Aorta (tissue), 5 donors: ENCODE results near the gene TDRKH. TPM values are rescaled to one million over a fixed set of nuclear protein-coding genes. Genes with fewer than 3 reads are reported as not detected.

ENCODE experiments used
- ATAC-seq: fragments of 200-7000 bp; cut with Tn5 transposase; one replicate; pipeline ENCODE4 v1.9.1; 2022; ENCODE audit warnings: moderate library complexity; ENCODE audit not compliant: low FRiP score
- DNase-seq, 2 donors: peaks; one replicate each; pipeline ENCODE4 v3.0.0-alpha.2; 2020
- H3K27ac ChIP-seq, 2 donors: one replicate each; pipeline ENCODE4 v1.5.1; 2013; ENCODE audit warnings: low read length in 2 of 2, mild to moderate bottlenecking in 2 of 2, moderate library complexity in 2 of 2, control low read depth in 1 of 2, inconsistent platforms in 1 of 2, low read depth in 1 of 2
- H3K27me3 ChIP-seq, 2 donors: one replicate each; pipeline ENCODE4 v1.6.1; 2013; ENCODE audit warnings: control low read depth in 1 of 2, low read length in 1 of 2, mild to moderate bottlenecking in 1 of 2, moderate library complexity in 1 of 2; ENCODE audit not compliant: insufficient read depth in 2 of 2, control insufficient read depth in 1 of 2
- H3K36me3 ChIP-seq, 2 donors: one replicate each; pipeline ENCODE4 v1.6.1; 2013; ENCODE audit warnings: control low read depth in 1 of 2, low read length in 1 of 2, mild to moderate bottlenecking in 1 of 2; ENCODE audit not compliant: insufficient read depth in 2 of 2, control insufficient read depth in 1 of 2
- H3K4me1 ChIP-seq, 2 donors: one replicate each; pipeline ENCODE4 v1.6.1; 2013; ENCODE audit warnings: low read length in 2 of 2, control low read depth in 1 of 2, mild to moderate bottlenecking in 1 of 2, moderate library complexity in 1 of 2; ENCODE audit not compliant: insufficient read depth in 2 of 2, control insufficient read depth in 1 of 2
- H3K4me3 ChIP-seq, 2 donors: one replicate each; pipeline ENCODE4 v1.5.1; 2013; ENCODE audit warnings: low read length in 2 of 2, control low read depth in 1 of 2, mild to moderate bottlenecking in 1 of 2
- H3K9me3 ChIP-seq: one replicate; pipeline ENCODE4 v1.6.1; 2013; ENCODE audit warnings: mild to moderate bottlenecking, low read length; ENCODE audit not compliant: control insufficient read depth
- WGBS, 2 donors: extraction: QIAGEN DNeasy Blood & Tissue Kit; methylation state at CpG; one replicate each; pipeline ENCODE4 v1.1.7; 2013; 5-methylcytosine and 5-hydroxymethylcytosine counted together
- intact Hi-C, 2 donors: fragments of 100-400 bp; cut with DNase I; formaldehyde crosslinking; loops; one replicate each; pipeline versions ENCODE4 v1.14.2 to v1.15.0; 2022
- polyA plus RNA-seq, 2 donors: library from polyadenylated mRNA; stranded (reverse); fragments of 200-250 nt; gene quantifications; one replicate each; pipeline ENCODE4 v1.2.3, GENCODE V29; 2013
- total RNA-seq, 2 donors: library from RNA; stranded (reverse); fragmentation: NEBNext Ultra II Directional; extraction: Animal tissue kit (Norgen Biotek cat#: 25700); gene quantifications; one replicate each; pipeline ENCODE4 v1.2.1, GENCODE V29; 2021
- donor health status: healthy with polysubstance abuse.
- donor health status: Bipolar disorder and iron deficiency.
- donor health status: DM: no; HTN: no; CAD: no.
- donor health status: DM: no; HTN: no; CAD: no.
- donor health status: DM: yes; HTN: yes; CAD: no.

Gene TDRKH
- total and polyA plus RNA-seq, 4 donors = 1.5 to 9.1 (median 3.1) TPM

- WGBS, 2 donors = 64 to 72% methylated on average over 3 of the region's 3 CpGs
- H3K27me3 ChIP-seq = no peaks in the 10 kb centered on the region
- ATAC-seq (no peak), DNase-seq (no peak)
- H3K36me3 ChIP-seq = no peaks in the 10 kb centered on the region
- no peak overlapping the region for H3K27ac ChIP-seq
- H3K9me3 ChIP-seq = no peaks in the 10 kb centered on the region
- H3K4me1 ChIP-seq = no peaks in the 10 kb centered on the region
- intact Hi-C loops = no loop called here
- H3K4me3 ChIP-seq = no peak overlapping the region
Observed at GRCh38 chr1:151834239-151834638, 43.9 kb upstream of the TDRKH start.

GRCh38 chr1:151833172-151833900 lies 43.0 kb upstream of the TDRKH start:
- Histone ChIP-seq H3K27ac (no peak overlapping the region), H3K27me3 (no peaks in the 10 kb centered on the region), H3K4me3 (no peak overlapping the region), H3K4me1 (no peaks in the 10 kb centered on the region), H3K36me3 (no peaks in the 10 kb centered on the region), H3K9me3 (no peaks in the 10 kb centered on the region)
- intact Hi-C loops = no loop called here
- DNase-seq (no peak), ATAC-seq (no peak)
- 81 to 89% methylated on average over 8 of the region's 8 CpGs for WGBS, 2 donors

DNA sequence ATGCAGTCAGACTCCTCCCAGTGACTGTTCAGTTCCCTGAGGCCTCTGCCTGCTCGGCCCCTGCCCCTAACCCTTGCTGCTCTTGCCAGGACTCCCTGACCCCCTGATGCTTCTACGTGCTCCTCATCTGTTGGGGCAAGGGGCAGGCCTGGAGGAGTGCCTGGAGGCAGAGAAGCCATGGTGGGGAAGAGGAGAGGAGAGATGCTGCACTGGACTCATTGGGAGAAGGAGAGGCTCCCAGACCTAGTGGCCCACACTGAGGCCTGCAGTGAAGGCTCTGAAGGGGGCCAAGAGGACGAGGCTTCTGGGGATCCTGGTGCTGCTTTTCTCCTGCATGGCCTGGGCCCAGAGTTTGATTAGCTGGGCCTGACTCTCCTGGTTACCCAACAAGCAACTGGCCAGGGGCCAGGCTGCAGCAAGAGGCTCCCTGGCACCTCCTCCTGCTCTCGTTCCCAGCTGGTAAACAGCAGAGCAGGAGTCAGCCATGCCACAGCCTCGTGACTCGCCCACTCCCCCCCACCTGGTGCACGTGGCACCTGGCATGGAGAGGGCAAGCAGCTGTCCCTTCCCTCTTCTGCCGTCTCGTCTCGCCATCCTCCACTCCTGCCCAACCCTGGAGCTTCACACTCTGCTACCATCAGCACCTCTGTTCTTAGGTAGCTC lies 42.1 kb upstream of the TDRKH start:
- DNase-seq = no peak

GRCh38 chr1:151831605-151832004 lies 41.3 kb upstream of the TDRKH start, which contains the start of gene RORC:
Gene RORC (minus strand): TSS chr1:151831802. CDS start chr1:151831764, 38 bp downstream.
- Histone ChIP-seq H3K36me3 (no peaks in the 10 kb centered on the region), H3K4me1 (no peaks in the 10 kb centered on the region), H3K9me3 (no peaks in the 10 kb centered on the region), H3K4me3 (no peak within 1 kb of the TSS), H3K27me3 (no peaks in the 10 kb centered on the region), H3K27ac (no peak within 1 kb of the TSS)
- DNase-seq = no peak
- ATAC-seq = no peak
- 77 to 81% methylated on average over 5 of the region's 5 CpGs for WGBS, 2 donors
- intact Hi-C loops = no loop called here

More for the DNA sequence above, 42.1 kb upstream of the TDRKH start:
- WGBS, 2 donors = 57 to 63% methylated on average over 9 to 10 of the region's 10 CpGs
- no peak for ATAC-seq
- Histone ChIP-seq H3K27ac (no peak overlapping the region), H3K9me3 (no peaks in the 10 kb centered on the region), H3K4me1 (no peaks in the 10 kb centered on the region), H3K4me3 (no peak overlapping the region), H3K27me3 (no peaks in the 10 kb centered on the region), H3K36me3 (no peaks in the 10 kb centered on the region)
- intact Hi-C loops = no loop called here

GRCh38 chr1:151831256-151831591 lies 40.9 kb upstream of the TDRKH start:
- ATAC-seq = no peak
- intact Hi-C loops = no loop called here

DNA sequence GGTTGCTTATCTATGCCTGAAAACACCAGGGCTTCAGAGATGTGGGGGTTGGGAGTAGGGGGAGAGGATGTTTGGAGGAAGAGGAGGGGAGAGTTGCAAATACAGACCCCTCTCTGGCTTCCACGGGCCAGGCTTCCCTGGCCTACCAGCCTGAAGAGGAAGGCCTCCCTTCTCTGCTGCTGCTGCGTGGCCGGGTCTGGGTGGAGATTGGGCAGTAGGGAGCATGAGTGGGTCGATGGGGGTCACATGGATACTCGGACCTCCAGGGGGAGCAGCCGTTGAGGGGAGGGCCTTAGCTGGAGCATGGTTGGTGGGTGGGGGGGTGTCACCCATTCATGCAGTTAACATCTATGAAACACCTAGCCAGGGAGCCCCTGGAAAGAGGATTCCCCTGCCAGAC lies 39.8 kb upstream of the TDRKH start:
- no peak overlapping the region for H3K4me3 ChIP-seq
- H3K4me1 ChIP-seq = no peaks in the 10 kb centered on the region
- H3K9me3 ChIP-seq = no peaks in the 10 kb centered on the region
- no peak overlapping the region for H3K27ac ChIP-seq
- H3K36me3 ChIP-seq = no peaks in the 10 kb centered on the region
- no peaks in the 10 kb centered on the region for H3K27me3 ChIP-seq
- DNase-seq (no peak), ATAC-seq (no peak)
- intact Hi-C loops = no loop called here
- 56 to 58% methylated on average over 6 of the region's 6 CpGs for WGBS, 2 donors

More at GRCh38 chr1:151831256-151831591, 40.9 kb upstream of the TDRKH start:
- no peaks in the 10 kb centered on the region for H3K36me3 ChIP-seq
- no peak for DNase-seq
- 83 to 87% methylated on average over 3 to 4 of the region's 4 CpGs for WGBS, 2 donors
- no peak overlapping the region for H3K27ac ChIP-seq
- no peak overlapping the region for H3K4me3 ChIP-seq
- H3K9me3 ChIP-seq = no peaks in the 10 kb centered on the region
- no peaks in the 10 kb centered on the region for H3K4me1 ChIP-seq
- H3K27me3 ChIP-seq = no peaks in the 10 kb centered on the region

GRCh38 chr1:151829352-151830046 lies 39.2 kb upstream of the TDRKH start:
- Histone ChIP-seq H3K27ac (no peak overlapping the region), H3K4me3 (no peak overlapping the region), H3K27me3 (no peaks in the 10 kb centered on the region), H3K36me3 (no peaks in the 10 kb centered on the region), H3K9me3 (no peaks in the 10 kb centered on the region), H3K4me1 (no peaks in the 10 kb centered on the region)
- intact Hi-C loops = no loop called here
- DNase-seq (no peak), ATAC-seq (no peak)
- 42 to 46% methylated on average over 4 of the region's 4 CpGs for WGBS, 2 donors

DNA sequence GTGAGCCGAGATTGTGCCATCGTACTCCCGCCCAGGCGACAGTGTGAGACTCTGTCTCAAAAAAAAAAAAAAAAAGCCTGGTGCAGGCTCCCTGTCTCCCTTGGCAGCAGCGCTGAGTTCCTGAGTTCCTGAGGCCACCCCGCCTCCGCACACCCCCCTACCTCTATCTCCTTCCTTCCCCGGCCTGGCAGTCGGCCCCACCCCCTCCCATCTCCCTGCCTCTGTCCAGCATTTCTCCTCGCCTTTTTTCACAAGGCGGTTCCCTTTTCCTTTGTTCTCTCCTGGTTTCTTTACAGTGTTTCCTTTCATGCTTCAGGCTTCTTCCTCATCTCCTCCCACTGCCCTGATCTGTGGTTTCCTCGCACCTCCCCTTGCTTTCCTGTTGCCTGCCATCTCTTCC lies 38.6 kb upstream of the TDRKH start:
- no peaks in the 10 kb centered on the region for H3K9me3 ChIP-seq
- H3K27ac ChIP-seq = no peak overlapping the region
- no peaks in the 10 kb centered on the region for H3K4me1 ChIP-seq
- ATAC-seq = no peak
- H3K36me3 ChIP-seq = no peaks in the 10 kb centered on the region
- H3K27me3 ChIP-seq = no peaks in the 10 kb centered on the region
- 5 to 17% methylated on average over 9 to 12 of the region's 12 CpGs for WGBS, 2 donors
- no peak overlapping the region for H3K4me3 ChIP-seq
- DNase-seq = no peak
- intact Hi-C loops = no loop called here
